Psoas muscle (tissue), 8 donors: ENCODE data around the gene RAB40C. TPM values are rescaled to one million over a fixed set of nuclear protein-coding genes. Genes with fewer than 3 reads are reported as not detected.

Experiments
- ATAC-seq, 4 donors: fragments of 200-7000 bp; cut with Tn5 transposase; one replicate each; pipeline ENCODE4 v1.9.1; 2020; ENCODE audit warnings: moderate library complexity in 3 of 4, mild to moderate bottlenecking in 2 of 4
- DNase-seq, 2 donors: peaks; one replicate each; pipeline ENCODE4 v3.0.0-alpha.2; 2020
- H3K27ac ChIP-seq: fragments of 200-600 bp; one replicate; pipeline ENCODE4 v1.8.0; 2022
- H3K27me3 ChIP-seq, 3 donors: fragments of 200-600 bp in 1 of 3; one replicate each; pipeline versions ENCODE4 v1.6.1 to v1.8.0; 2013 to 2022; ENCODE audit warnings: low read length in 2 of 3, mild to moderate bottlenecking in 2 of 3, moderate library complexity in 1 of 3; ENCODE audit not compliant: insufficient read depth in 3 of 3
- H3K36me3 ChIP-seq, 2 donors: fragments of 200-600 bp in 1 of 2; one replicate each; pipeline versions ENCODE4 v1.6.1 to v1.8.0; 2013 to 2022; ENCODE audit warnings: low read depth in 1 of 2, mild to moderate bottlenecking in 1 of 2, moderate library complexity in 1 of 2; ENCODE audit not compliant: insufficient read depth in 1 of 2
- H3K4me1 ChIP-seq: fragments of 200-600 bp; one replicate; pipeline ENCODE4 v1.8.0; 2022
- H3K4me3 ChIP-seq: fragments of 200-600 bp; one replicate; pipeline ENCODE4 v1.8.0; 2022; ENCODE audit warnings: mild to moderate bottlenecking
- H3K9me3 ChIP-seq: fragments of 200-600 bp; one replicate; pipeline ENCODE4 v1.8.0; 2022
- WGBS, 3 donors: extraction: QIAGEN DNeasy Blood & Tissue Kit; methylation state at CpG; one replicate each; pipeline versions ENCODE4 v1.1.6 to v1.1.7; 2013; 5-methylcytosine and 5-hydroxymethylcytosine counted together
- intact Hi-C, 2 donors: fragments of 100-400 bp; cut with DNase I; formaldehyde crosslinking; loops; one replicate each; pipeline versions ENCODE4 v1.11.0 to v1.14.2; 2022
- polyA plus RNA-seq, 3 donors: library from polyadenylated mRNA; stranded (reverse); fragments of 200-250 nt; gene quantifications; one replicate each; pipeline ENCODE4 v1.2.3, GENCODE V29; 2013
- total RNA-seq, 4 donors: library from RNA; stranded (reverse); fragmentation: NEBNext Ultra II Directional in 2 of 4; extraction: Animal tissue kit (Norgen Biotek cat#: 25700) in 2 of 4; gene quantifications; one replicate each; pipeline versions ENCODE4 v1.2.1 to v1.2.4, GENCODE V29; 2021 to 2023
- TF ChIP-seq, protein P1 (sequence below): fragments of 200-600 bp; IDR thresholded peaks from one replicate; pipeline ENCODE4 v1.8.0; 2022; ENCODE audit warnings: antibody characterized with exemption
- donor health status: healthy with polysubstance abuse.
- donor health status: DM: no; HTN: no; CAD: no; lungs with moderate emphysema.
- donor health status: Bipolar disorder and iron deficiency.
- donor health status: healthy.
- donor health status: DM: yes; HTN: yes; CAD: no.
- donor health status: DM: no; HTN: no; CAD: no.
- donor health status: DM: no; HTN: no; CAD: no.
- donor health status: DM: yes; HTN: yes; CAD: no.

RAB40C gene
- total and polyA plus RNA-seq, 7 donors: 12.3 to 20.2 (median 15.7) TPM

DNA sequence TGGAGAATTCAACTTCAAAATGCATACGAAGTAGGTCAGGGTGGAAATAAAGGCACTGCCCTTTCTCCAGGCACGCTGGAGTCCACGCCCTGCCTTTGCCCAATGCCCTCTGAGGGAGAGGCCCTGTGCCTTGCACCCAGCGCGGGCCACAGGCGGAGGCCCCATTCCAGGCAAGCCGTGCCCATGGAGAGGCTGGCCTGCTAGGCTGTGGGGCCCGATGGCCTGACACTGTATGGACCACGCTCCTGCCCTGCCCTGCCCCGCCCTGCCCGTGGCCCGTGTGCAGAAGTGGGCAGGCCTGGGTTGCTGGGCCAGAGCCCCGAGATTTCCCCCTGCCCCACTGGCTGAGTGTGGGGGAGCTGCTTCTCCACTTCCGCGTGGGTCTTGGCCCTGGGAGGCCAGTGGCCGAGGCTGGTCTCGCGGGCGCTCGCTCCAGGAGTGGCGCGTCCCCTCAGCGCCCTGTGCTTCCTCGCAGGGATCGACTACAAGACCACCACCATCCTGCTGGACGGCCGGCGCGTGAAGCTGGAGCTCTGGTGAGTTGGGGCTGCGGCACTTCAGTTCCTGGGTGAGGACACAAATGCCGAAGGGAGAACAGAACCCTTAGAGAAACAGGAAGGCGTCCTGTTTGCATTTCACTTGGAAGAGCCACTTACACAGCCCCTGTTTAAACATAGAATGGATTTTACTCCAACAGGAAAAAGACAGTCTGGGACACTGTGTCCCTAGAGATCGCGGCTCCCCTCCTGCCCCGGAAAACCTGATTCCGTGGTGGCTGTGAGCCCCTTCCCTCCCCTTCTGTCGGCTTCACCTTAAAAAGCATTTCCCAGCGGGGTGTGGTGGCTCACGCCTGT, 27.1 kb downstream of the RAB40C start:
- peak in 3 of 4 donors; percentile 15 to 41 (median 30) for ATAC-seq
- intact Hi-C loops: loop anchor here in 1 of 2 donors (5.0 kb wide), 1 partner anchor 40 kb away; no protein-coding TSS in a partner anchor

DNA sequence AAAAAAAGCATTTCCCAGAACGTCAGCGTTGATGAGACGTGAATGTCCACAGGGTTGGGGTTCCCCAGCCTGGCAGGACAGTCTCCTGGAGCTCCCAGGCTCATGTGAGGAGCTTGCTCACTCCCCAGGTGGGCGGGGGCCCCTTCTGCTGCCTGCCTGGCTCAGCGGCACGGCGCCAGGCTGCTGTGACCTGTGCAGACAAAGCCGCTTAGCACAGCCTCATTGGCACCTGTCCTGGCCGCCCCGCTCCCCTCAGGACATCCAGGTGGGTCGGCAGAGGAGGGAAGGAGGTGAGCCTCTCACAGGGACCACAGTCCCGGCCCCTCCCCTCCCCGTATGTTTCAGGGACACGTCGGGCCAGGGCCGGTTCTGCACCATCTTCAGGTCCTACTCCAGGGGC, 28.0 kb downstream of the RAB40C start:
- DNase-seq (no peak), ATAC-seq (no peak)
- no peaks in the 10 kb centered on the region for H3K27me3 ChIP-seq
- peaks cover 0 to 22% of the 10 kb centered on the region in 2 donors for H3K36me3 ChIP-seq
- intact Hi-C loops: loop anchor here in 1 of 2 donors (5.0 kb wide), 1 partner anchor 41 kb away; no protein-coding TSS in a partner anchor
- no peak overlapping the region for H3K27ac ChIP-seq
- WGBS, 3 donors: 84 to 87% (median 86%) methylated on average over 16 of the region's 16 CpGs
- H3K4me1 ChIP-seq: no peaks in the 10 kb centered on the region
- TF ChIP-seq, protein P1, sequence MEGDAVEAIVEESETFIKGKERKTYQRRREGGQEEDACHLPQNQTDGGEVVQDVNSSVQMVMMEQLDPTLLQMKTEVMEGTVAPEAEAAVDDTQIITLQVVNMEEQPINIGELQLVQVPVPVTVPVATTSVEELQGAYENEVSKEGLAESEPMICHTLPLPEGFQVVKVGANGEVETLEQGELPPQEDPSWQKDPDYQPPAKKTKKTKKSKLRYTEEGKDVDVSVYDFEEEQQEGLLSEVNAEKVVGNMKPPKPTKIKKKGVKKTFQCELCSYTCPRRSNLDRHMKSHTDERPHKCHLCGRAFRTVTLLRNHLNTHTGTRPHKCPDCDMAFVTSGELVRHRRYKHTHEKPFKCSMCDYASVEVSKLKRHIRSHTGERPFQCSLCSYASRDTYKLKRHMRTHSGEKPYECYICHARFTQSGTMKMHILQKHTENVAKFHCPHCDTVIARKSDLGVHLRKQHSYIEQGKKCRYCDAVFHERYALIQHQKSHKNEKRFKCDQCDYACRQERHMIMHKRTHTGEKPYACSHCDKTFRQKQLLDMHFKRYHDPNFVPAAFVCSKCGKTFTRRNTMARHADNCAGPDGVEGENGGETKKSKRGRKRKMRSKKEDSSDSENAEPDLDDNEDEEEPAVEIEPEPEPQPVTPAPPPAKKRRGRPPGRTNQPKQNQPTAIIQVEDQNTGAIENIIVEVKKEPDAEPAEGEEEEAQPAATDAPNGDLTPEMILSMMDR: no peak
- no peaks in the 10 kb centered on the region for H3K9me3 ChIP-seq
- H3K4me3 ChIP-seq: no peak overlapping the region

More for the DNA sequence above, 27.1 kb downstream of the RAB40C start:
- peaks cover 0 to 22% of the 10 kb centered on the region in 2 donors for H3K36me3 ChIP-seq
- TF ChIP-seq, protein P1: no peak
- H3K9me3 ChIP-seq: no peaks in the 10 kb centered on the region
- no peak overlapping the region for H3K4me3 ChIP-seq
- H3K27me3 ChIP-seq: no peaks in the 10 kb centered on the region
- no peak for DNase-seq
- H3K4me1 ChIP-seq: no peaks in the 10 kb centered on the region
- WGBS, 3 donors: 92 to 94% (median 94%) methylated on average over 38 to 39 of the region's 39 CpGs
- H3K27ac ChIP-seq: no peak overlapping the region

DNA sequence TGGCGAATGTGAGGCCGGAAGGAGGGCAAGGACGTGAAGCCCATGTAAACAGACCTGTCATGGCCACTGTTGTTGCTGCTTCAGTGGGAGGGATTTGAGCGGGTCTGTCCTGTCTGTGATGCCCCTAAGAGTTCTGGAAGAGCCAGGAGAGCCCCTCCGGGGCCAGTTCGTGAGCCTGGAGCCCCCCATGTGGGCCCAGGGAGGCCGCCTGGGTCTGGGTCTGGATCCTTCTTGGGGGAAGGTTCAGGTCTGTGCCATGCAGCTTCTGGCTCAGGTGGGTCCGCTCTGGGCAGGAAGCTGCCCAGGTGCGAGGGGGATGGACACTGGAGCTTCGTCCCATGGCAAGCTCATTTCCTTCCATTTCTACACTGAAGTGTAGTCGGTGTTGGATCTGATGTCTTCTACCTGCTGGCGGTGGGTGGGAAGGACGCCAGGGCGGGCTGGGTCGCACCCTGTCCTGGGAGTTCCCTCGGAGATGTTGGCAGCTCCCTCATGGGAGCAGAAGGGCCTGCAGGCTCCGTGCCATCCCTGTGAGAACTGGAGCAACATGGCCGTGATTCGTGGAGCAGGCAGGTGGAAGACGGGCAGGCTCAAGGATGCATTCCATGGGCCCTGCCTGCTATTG, 29.7 kb downstream of the RAB40C start:
- Histone ChIP-seq H3K36me3 (peaks cover 0 to 22% of the 10 kb centered on the region in 2 donors), H3K9me3 (no peaks in the 10 kb centered on the region), H3K4me1 (no peaks in the 10 kb centered on the region), H3K27ac (no peak overlapping the region), H3K4me3 (no peak overlapping the region), H3K27me3 (no peaks in the 10 kb centered on the region)
- intact Hi-C loops: loop anchor here in 1 of 2 donors (5.0 kb wide), 1 partner anchor 42 kb away; no protein-coding TSS in a partner anchor
- no peak for ATAC-seq
- 85 to 93% (median 89%) methylated on average over 20 of the region's 20 CpGs for WGBS, 3 donors
- no peak for DNase-seq
- TF ChIP-seq, protein P1: no peak

DNA sequence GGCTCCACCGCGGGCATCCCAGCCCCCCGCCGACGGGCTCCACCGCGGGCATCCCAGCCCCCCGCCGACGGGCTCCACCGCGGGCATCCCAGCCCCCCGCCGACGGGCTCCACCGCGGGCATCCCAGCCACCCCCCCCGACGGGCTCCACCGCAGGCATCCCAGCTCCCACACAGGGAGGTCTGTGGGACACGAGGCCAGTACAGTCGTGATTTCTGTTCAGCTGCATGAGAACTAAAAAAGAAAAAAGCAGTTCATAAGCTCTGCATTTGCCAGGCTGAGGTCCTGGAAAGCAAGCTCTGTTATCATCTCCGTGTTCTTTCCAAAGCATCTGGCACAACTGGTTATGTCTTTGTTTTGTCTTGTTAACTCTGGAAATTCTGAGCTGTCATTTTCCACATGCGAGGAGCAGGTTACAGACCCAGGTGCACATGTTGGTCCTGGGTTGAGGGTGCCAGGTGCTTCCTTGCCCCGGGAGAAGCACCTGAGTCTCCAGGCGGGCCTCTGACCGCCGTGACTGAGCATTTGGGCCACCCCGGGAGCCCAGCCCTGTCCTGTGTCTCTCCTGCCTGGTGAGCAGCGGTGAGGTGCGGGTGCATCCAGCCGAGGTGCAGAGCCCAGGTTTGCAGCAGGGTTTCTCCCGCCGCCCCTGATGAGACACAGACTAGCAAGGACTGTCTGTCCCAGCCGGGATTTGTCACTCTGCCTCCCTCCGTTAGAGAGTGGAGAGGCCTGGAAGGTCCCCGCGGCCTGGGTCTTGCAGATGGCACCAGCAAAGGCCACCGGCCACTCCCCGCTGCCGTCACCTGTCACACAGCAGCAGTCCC, 31.0 kb downstream of the RAB40C start:
- ATAC-seq (no peak), DNase-seq (no peak)
- WGBS, 3 donors: 83 to 86% (median 85%) methylated on average over 30 to 41 of the region's 41 CpGs
- no peak overlapping the region for H3K4me3 ChIP-seq
- intact Hi-C loops: no loop called here
- TF ChIP-seq, protein P1: no peak
- H3K27ac ChIP-seq: no peak overlapping the region
- H3K36me3 ChIP-seq: peaks cover 0 to 23% of the 10 kb centered on the region in 2 donors
- H3K9me3 ChIP-seq: no peaks in the 10 kb centered on the region
- no peaks in the 10 kb centered on the region for H3K4me1 ChIP-seq
- no peaks in the 10 kb centered on the region for H3K27me3 ChIP-seq
